Karpas-422 (cell line): ENCODE results near the gene GALNT13. TPM values are rescaled to one million over a fixed set of nuclear protein-coding genes. Genes with fewer than 3 reads are reported as not detected.

Source experiments
- DNase-seq: peaks from one replicate; pipeline ENCODE4 v3.0.0-alpha.2; 2015
- H2AFZ ChIP-seq: fragments of 200-600 bp; sonication (generic); 2 replicates; pipeline ENCODE4 v1.6.1; 2014; ENCODE audit warnings: antibody characterized with exemption, low read length, mixed read lengths
- H3K27ac ChIP-seq: fragments of 200-600 bp; sonication (generic); 2 replicates; pipeline ENCODE4 v1.5.1; 2014; ENCODE audit warnings: mild to moderate bottlenecking, low read length, moderate library complexity
- H3K27me3 ChIP-seq: fragments of 200-600 bp; sonication (generic); 2 replicates; pipeline ENCODE4 v1.6.1; 2014; ENCODE audit warnings: low read length, mixed read lengths
- H3K36me3 ChIP-seq: fragments of 200-600 bp; sonication (generic); 2 replicates; pipeline ENCODE4 v1.6.1; 2014; ENCODE audit warnings: low read length, mixed read lengths; ENCODE audit not compliant: insufficient read depth
- H3K4me1 ChIP-seq: fragments of 200-600 bp; sonication (generic); 2 replicates; pipeline ENCODE4 v1.6.1; 2014; ENCODE audit warnings: mild to moderate bottlenecking, low read length, mixed read lengths
- H3K4me2 ChIP-seq: fragments of 200-600 bp; sonication (generic); 2 replicates; pipeline ENCODE4 v1.6.1; 2014; ENCODE audit warnings: low read length, low read depth, mild to moderate bottlenecking; ENCODE audit not compliant: poor library complexity, severe bottlenecking
- H3K4me3 ChIP-seq: fragments of 200-600 bp; sonication (generic); 2 replicates; pipeline ENCODE4 v1.5.1; 2014; ENCODE audit warnings: mild to moderate bottlenecking, antibody characterized with exemption, low read length, mixed read lengths
- H3K79me2 ChIP-seq: fragments of 200-600 bp; sonication (generic); 2 replicates; pipeline ENCODE4 v1.6.1; 2014; ENCODE audit warnings: mild to moderate bottlenecking, low read length, mixed read lengths
- H3K9ac ChIP-seq: fragments of 200-600 bp; sonication (generic); 2 replicates; pipeline ENCODE4 v1.6.0; 2014; ENCODE audit warnings: low read length
- H3K9me2 ChIP-seq: fragments of 200-600 bp; sonication (generic), shearing (Covaris generic); replicated peaks from 2 replicates; pipeline ENCODE4 v1.6.0; 2014; ENCODE audit warnings: mild to moderate bottlenecking, low read length, moderate library complexity; ENCODE audit not compliant: insufficient read depth
- H3K9me3 ChIP-seq: fragments of 300-700, 200-600 bp; sonication (generic); 2 replicates; pipeline ENCODE4 v1.6.1; 2014; ENCODE audit warnings: low read length, mixed read lengths
- H4K20me1 ChIP-seq: fragments of 200-600 bp; sonication (generic); 2 replicates; pipeline ENCODE4 v1.6.1; 2014; ENCODE audit warnings: mild to moderate bottlenecking, antibody characterized with exemption, low read length, low read depth; ENCODE audit not compliant: insufficient read depth
- total RNA-seq: library from RNA; depleted of rRNA; stranded (reverse); fragments of >200 nt; shearing (Covaris generic); gene quantifications from 2 replicates; pipeline ENCODE4 v1.2.3, GENCODE V29; 2014; ENCODE audit warnings: low replicate concordance

The GALNT13 gene
- total RNA-seq, 1 experiment from 2014 or later = not detected

DNA sequence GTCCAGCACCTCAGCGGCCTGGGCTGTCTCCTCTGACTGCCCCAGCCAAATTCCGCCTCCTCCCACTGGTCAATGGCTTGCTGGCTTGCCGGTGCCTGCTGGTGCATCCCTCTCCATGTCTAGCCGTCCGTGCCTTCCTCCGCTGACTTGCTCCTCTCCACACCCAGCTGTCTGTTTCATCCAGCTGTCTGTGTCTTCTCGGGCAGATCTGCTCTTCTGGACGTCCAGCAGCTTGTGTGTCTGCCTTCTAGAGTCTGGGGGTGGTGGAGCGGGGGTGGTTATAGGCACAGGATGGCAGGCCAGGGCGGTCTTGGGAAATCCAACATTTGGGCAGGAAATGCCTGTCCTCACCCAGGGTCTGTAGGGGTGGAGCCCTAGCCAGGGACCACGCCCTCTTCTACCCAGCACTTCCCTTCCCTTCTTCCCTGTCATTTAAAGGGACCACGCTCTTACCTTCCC lies 369.2 kb downstream of the GALNT13 start:
- Histone ChIP-seq H3K9me2 (no peaks in the 10 kb centered on the region), H3K9me3 (peaks cover 16% of the 10 kb centered on the region), H3K27me3 (no peaks in the 10 kb centered on the region), H4K20me1 (no peaks in the 10 kb centered on the region), H3K9ac (no peak overlapping the region), H3K4me2 (no peak overlapping the region), H3K79me2 (no peaks in the 10 kb centered on the region), H3K4me1 (no peaks in the 10 kb centered on the region), H3K36me3 (no peaks in the 10 kb centered on the region), H3K4me3 (no peak overlapping the region), H2AFZ (no peak overlapping the region), H3K27ac (no peak overlapping the region)
- no peak for DNase-seq

DNA sequence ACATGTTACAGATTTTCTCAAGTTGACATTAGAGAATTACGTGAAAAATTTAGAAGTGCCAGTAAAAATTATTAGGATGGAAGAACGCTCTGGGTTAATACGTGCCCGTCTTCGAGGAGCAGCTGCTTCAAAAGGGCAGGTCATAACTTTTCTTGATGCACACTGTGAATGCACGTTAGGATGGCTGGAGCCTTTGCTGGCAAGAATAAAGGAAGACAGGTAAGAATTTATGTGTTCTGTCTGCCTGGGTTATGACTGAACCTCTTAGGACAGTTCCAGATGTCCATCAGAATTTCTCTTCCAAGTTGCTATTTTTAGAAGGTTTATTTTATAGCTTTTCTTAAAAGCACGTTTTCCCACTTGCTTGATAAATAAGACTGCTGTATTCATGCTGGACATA lies 371.0 kb downstream of the GALNT13 start:
- Histone ChIP-seq H3K36me3 (no peaks in the 10 kb centered on the region), H4K20me1 (no peaks in the 10 kb centered on the region), H3K9me2 (no peaks in the 10 kb centered on the region), H3K4me1 (no peaks in the 10 kb centered on the region), H2AFZ (no peak overlapping the region), H3K4me2 (no peak overlapping the region), H3K9me3 (peaks cover 16% of the 10 kb centered on the region), H3K4me3 (no peak overlapping the region), H3K27ac (no peak overlapping the region), H3K79me2 (no peaks in the 10 kb centered on the region), H3K9ac (no peak overlapping the region), H3K27me3 (no peaks in the 10 kb centered on the region)
- DNase-seq = no peak

DNA sequence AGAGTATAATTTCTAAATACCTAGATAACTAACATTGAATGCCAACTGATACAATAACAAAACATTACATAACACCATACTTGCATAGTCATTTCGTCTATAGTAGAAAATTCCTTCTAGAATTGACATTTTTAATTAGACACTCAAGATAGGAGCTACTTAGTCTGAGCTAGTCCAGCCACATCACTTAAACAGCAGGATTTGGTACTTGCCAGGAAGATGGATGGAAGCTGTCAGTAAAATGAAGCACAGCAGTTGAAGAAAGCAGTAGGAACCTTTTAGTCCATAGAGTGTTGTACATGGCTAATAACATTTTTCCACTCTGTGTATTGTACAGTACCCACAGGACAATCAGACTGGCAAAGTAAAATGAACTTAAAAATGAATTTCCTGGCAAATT lies 372.0 kb downstream of the GALNT13 start:
- Histone ChIP-seq H4K20me1 (no peaks in the 10 kb centered on the region), H3K9ac (no peak overlapping the region), H3K27ac (no peak overlapping the region), H3K36me3 (no peaks in the 10 kb centered on the region), H3K4me2 (no peak overlapping the region), H3K79me2 (no peaks in the 10 kb centered on the region), H3K4me3 (no peak overlapping the region), H3K9me3 (peaks cover 16% of the 10 kb centered on the region), H3K4me1 (no peaks in the 10 kb centered on the region), H3K9me2 (no peaks in the 10 kb centered on the region), H3K27me3 (no peaks in the 10 kb centered on the region), H2AFZ (no peak overlapping the region)
- DNase-seq = no peak

DNA sequence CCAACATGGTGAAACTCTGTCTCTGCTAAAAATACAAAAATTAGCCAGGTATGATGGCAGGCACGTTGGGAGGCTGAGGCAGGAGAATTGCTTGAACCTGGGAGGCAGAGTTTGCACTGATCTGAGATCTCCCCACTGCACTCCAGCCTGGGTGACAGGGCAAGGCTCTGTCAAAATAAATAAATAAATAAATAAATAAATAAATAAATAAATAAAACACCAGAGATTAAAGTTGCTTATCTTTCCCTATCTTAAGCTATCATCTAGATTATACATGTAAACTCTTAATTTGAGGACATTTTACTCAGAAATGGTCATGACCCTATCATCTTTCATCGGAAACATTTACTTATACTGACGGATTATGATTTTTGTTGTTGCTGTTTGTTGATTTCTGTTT lies 373.2 kb downstream of the GALNT13 start:
- Histone ChIP-seq H3K4me1 (no peaks in the 10 kb centered on the region), H3K4me2 (no peak overlapping the region), H4K20me1 (no peaks in the 10 kb centered on the region), H2AFZ (no peak overlapping the region), H3K9me3 (peaks cover 16% of the 10 kb centered on the region), H3K27me3 (no peaks in the 10 kb centered on the region), H3K9ac (no peak overlapping the region), H3K9me2 (no peaks in the 10 kb centered on the region), H3K79me2 (no peaks in the 10 kb centered on the region), H3K27ac (no peak overlapping the region), H3K4me3 (no peak overlapping the region), H3K36me3 (no peaks in the 10 kb centered on the region)
- no peak for DNase-seq

DNA sequence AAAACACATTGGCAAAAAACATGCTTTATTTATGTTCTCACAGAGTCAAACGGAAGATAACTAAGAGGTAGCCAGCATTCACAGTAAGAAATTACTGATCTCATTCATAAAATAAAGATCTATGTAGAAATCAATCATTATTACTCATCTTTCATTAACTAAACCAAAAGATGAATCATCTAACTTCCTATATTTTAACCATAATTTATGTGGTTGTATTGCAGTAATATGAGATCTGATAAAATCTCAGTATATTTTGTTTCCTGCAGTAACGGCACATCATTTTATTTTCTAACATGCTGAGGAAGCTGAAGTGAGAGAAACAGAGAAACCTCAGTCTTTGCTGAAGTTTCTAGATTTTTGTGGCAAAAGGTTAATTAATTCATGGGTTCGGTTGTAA lies 375.8 kb downstream of the GALNT13 start:
- H3K4me2 ChIP-seq = no peak overlapping the region

DNA sequence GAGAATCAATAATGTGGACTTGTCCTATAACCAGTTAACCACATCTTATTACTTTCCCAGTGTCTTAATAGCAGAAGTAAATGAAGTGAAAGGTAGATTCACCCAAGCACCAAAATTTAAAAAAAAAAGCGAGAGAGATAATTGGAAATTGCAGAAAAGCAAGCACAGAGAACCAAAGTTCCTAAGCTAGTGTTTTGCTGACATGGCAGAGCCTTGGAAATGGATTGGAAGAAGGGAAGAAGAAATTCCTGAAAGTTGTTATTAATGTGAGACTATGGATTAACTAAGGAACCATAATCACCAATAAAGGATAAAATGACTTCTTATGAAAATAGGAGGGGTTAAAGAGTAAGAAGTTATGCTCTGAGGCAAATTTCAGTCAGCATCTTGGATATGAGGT lies 384.4 kb downstream of the GALNT13 start:
- Histone ChIP-seq H2AFZ (no peak overlapping the region), H3K27me3 (no peaks in the 10 kb centered on the region), H3K36me3 (no peaks in the 10 kb centered on the region), H3K79me2 (no peaks in the 10 kb centered on the region), H3K4me1 (no peaks in the 10 kb centered on the region), H3K4me3 (no peak overlapping the region), H3K27ac (no peak overlapping the region), H4K20me1 (no peaks in the 10 kb centered on the region), H3K9ac (no peak overlapping the region), H3K9me3 (peaks cover 8% of the 10 kb centered on the region; the same call in 1 of the 2 replicates), H3K9me2 (no peaks in the 10 kb centered on the region), H3K4me2 (no peak overlapping the region)
- no peak for DNase-seq

More for the DNA sequence above, 375.8 kb downstream of the GALNT13 start:
- H3K79me2 ChIP-seq = no peaks in the 10 kb centered on the region
- H3K9ac ChIP-seq = no peak overlapping the region
- H3K9me3 ChIP-seq = peaks cover 11% of the 10 kb centered on the region
- no peaks in the 10 kb centered on the region for H3K4me1 ChIP-seq
- no peak overlapping the region for H2AFZ ChIP-seq
- DNase-seq = no peak
- no peaks in the 10 kb centered on the region for H3K27me3 ChIP-seq
- no peak overlapping the region for H3K4me3 ChIP-seq
- H4K20me1 ChIP-seq = no peaks in the 10 kb centered on the region
- H3K36me3 ChIP-seq = no peaks in the 10 kb centered on the region
- no peaks in the 10 kb centered on the region for H3K9me2 ChIP-seq
- H3K27ac ChIP-seq = no peak overlapping the region

DNA sequence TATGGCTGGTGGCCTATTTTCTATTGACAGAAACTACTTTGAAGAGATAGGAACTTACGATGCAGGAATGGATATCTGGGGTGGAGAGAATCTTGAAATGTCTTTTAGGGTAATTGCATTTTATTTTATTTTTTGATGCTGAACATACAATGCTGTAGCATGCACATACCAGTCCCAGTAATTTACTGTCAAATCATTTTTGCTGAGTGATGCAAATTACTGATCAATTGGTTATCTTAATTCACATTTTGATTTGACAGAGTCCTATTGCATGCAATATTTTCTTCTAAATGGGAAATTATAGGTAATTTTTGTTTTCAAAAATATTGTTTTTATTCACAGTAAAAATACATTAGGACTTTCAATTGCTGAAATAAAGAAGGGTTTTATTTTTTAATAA lies 387.3 kb downstream of the GALNT13 start:
- H3K27ac ChIP-seq = no peak overlapping the region
- no peaks in the 10 kb centered on the region for H3K9me2 ChIP-seq
- H2AFZ ChIP-seq = no peak overlapping the region
- H3K27me3 ChIP-seq = no peaks in the 10 kb centered on the region
- no peak for DNase-seq
- no peaks in the 10 kb centered on the region for H3K4me1 ChIP-seq
- H4K20me1 ChIP-seq = no peaks in the 10 kb centered on the region
- H3K4me3 ChIP-seq = no peak overlapping the region
- no peak overlapping the region for H3K4me2 ChIP-seq
- H3K9ac ChIP-seq = no peak overlapping the region
- no peaks in the 10 kb centered on the region for H3K36me3 ChIP-seq
- peaks cover 14% of the 10 kb centered on the region for H3K9me3 ChIP-seq
- H3K79me2 ChIP-seq = no peaks in the 10 kb centered on the region

DNA sequence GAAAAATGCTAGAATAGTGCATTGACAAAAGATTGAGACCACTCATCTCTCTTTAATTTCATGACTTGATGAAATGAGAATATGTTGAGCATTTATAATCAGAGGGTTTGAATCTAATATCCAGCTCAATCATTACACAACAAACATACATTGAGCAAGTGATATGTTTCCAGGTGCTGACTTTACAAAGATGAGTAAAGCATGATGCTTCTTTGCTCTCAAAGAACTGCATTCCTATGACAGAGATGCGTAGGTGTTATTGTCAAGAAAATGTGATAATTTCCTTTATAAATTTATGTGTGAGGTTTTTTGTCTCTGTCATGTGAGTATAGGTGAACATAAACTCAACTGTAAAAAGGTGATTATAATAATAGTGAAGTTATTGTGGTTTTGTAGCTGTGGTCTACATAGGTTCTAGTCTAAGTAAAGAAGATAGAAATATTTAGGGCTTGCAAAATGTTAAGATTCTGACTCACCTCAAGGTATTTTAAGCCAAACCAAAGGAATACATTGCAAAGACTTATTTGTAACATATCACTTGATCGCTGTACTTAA lies 389.8 kb downstream of the GALNT13 start:
- no peak overlapping the region for H3K4me2 ChIP-seq
- no peaks in the 10 kb centered on the region for H3K79me2 ChIP-seq
- H3K4me3 ChIP-seq = no peak overlapping the region

DNA sequence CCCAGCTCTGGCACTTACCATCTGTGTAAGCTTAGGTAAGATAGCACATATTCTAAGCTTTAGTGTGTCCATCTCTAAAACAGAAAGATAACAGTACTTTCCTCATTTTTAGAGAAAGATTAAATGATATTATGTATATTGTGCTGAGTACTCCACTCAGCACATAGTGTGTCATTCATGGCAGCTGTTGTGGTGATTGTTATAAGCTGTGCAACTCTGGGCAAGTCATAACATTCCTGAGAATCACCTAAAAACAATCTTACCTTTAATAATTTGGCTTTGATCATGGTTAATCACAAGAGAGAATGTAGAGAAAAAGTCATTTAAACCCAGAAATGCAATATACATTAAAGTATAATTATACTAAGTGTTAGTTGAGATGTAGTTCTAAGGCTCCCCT lies 391.5 kb downstream of the GALNT13 start:
- Histone ChIP-seq H2AFZ (no peak overlapping the region), H3K27me3 (no peaks in the 10 kb centered on the region), H3K9ac (no peak overlapping the region), H3K9me3 (peaks cover 15% of the 10 kb centered on the region), H3K36me3 (no peaks in the 10 kb centered on the region), H3K9me2 (no peaks in the 10 kb centered on the region), H3K4me3 (no peak overlapping the region), H4K20me1 (no peaks in the 10 kb centered on the region), H3K4me2 (no peak overlapping the region), H3K27ac (no peak overlapping the region), H3K4me1 (no peaks in the 10 kb centered on the region), H3K79me2 (no peaks in the 10 kb centered on the region)
- DNase-seq = no peak

More for the DNA sequence above, 389.8 kb downstream of the GALNT13 start:
- Histone ChIP-seq H3K9ac (no peak overlapping the region), H3K27me3 (no peaks in the 10 kb centered on the region), H3K9me3 (peaks cover 15% of the 10 kb centered on the region), H2AFZ (no peak overlapping the region), H4K20me1 (no peaks in the 10 kb centered on the region), H3K9me2 (no peaks in the 10 kb centered on the region), H3K4me1 (no peaks in the 10 kb centered on the region), H3K36me3 (no peaks in the 10 kb centered on the region), H3K27ac (no peak overlapping the region)
- DNase-seq = no peak
